Measurements from ENCODE around the gene CITED2. TPM values are rescaled to one million over a fixed set of nuclear protein-coding genes. Genes with fewer than 3 reads are reported as not detected.
"Not testable (repeated sequence)": the region's sequence is repeated elsewhere in the genome, so short reads cannot be mapped to it uniquely, and the experiment has no call there.

The CITED2 gene
- total RNA-seq, 2 experiments from 2014 or later: 36.2 to 38.7 TPM

DNA sequence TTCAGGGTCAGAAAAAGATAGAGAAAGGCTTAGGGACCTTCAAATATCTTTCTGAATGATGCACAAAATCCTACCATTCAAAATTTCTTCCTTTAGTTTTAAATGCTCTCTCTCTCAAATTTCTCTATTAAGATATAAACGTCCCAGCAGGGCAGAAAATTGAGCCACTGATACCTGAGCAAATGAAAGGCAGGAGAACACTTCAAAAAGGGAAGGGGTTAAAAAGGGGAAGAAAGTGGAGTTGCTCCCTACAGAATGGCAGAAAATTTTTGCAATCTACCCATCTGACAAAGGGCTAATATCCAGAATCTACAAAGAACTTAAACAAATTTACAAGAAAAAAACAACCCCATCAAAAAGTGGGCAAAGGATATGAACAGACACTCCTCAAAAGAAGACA lies 11.3 kb downstream of the CITED2 start:
- POLR2A ChIA-PET; H3K9me3 Mint-ChIP-seq (ENCODE audit: insufficient read depth); ATAC-seq; H3K27me3 Mint-ChIP-seq (ENCODE audit: low read depth); H3K4me3 Mint-ChIP-seq; DNase-seq; H3K36me3 Mint-ChIP-seq (ENCODE audit: low read depth): not testable (repeated sequence)
- CTCF ChIA-PET: interaction anchor here (1.3 to 4.3 kb wide), 2 partner anchors 72 to 144 kb away, joined by 3 to 50 read pairs; no protein-coding TSS in a partner anchor
- peaks cover 39% of the 10 kb centered on the region for H3K4me1 Mint-ChIP-seq (ENCODE audit: low read depth)
- H3K27ac Mint-ChIP-seq: peak overlapping the region; percentile 37

DNA sequence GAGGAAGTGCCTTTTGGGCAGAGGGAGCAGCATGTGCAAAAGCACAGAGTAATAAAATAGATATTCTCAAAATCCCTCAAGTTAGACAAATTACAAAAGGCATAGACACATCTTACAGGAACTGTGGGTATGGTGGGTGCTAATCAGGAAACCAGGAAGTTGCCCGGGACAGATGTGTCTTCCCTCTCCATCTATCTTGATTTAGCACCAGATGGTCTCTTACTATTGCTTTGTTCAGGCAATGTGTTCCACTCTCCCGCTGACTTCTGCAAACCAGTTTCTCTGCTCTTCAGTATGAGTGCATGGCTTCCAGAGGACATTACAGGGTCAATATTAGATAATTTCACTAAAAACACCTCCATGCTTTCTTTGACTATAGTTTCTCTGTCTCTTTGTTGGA lies 13.2 kb downstream of the CITED2 start:
- ChIA-PET CTCF (interaction anchor here (1.0 to 4.3 kb wide), 8 partner anchors 9 to 545 kb away, joined by 3 to 50 read pairs (median 5); partner anchors contain the start of gene CITED2), POLR2A (interaction anchor here (1.0 kb wide), 1 partner anchor 235 kb away, joined by 3 read pairs; no protein-coding TSS in a partner anchor)
- no peak overlapping the region for H3K4me3 Mint-ChIP-seq
- H3K27me3 Mint-ChIP-seq (ENCODE audit: low read depth): no peaks in the 10 kb centered on the region
- no peaks in the 10 kb centered on the region for H3K9me3 Mint-ChIP-seq (ENCODE audit: insufficient read depth)
- H3K27ac Mint-ChIP-seq: no peak overlapping the region
- DNase-seq (no peak), ATAC-seq (no peak)
- H3K36me3 Mint-ChIP-seq (ENCODE audit: low read depth): no peaks in the 10 kb centered on the region
- peaks cover 24% of the 10 kb centered on the region for H3K4me1 Mint-ChIP-seq (ENCODE audit: low read depth)

DNA sequence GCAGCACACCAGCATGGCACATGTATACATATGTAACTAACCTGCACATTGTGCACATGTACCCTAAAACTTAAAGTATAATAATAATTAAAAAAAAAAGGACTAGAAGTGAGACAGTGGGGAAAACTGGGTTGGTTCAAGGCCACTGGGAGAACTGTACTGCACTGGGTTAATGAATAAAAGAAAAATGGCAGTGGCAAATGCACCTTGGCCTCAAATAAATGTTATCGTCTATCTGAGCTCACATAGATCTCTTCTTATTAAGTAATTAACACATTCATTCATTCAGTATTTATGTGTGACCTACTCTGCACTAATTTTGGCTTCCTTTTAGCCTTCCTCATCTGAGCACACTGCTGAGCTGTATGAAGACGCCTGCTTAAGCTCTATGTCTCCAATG lies 17.5 kb downstream of the CITED2 start:
- CTCF ChIA-PET: interaction anchor here (1.0 to 1.3 kb wide), 3 partner anchors 13 to 138 kb away, joined by 3 to 7 read pairs (median 4); no protein-coding TSS in a partner anchor
- ATAC-seq: no peak
- DNase-seq: no peak
- H3K36me3 Mint-ChIP-seq (ENCODE audit: low read depth): no peaks in the 10 kb centered on the region
- no peaks in the 10 kb centered on the region for H3K27me3 Mint-ChIP-seq (ENCODE audit: low read depth)
- peaks cover 9% of the 10 kb centered on the region for H3K4me1 Mint-ChIP-seq (ENCODE audit: low read depth)
- no peak overlapping the region for H3K27ac Mint-ChIP-seq
- no peaks in the 10 kb centered on the region for H3K9me3 Mint-ChIP-seq (ENCODE audit: insufficient read depth)
- no peak overlapping the region for H3K4me3 Mint-ChIP-seq
- POLR2A ChIA-PET: no interaction called here

DNA sequence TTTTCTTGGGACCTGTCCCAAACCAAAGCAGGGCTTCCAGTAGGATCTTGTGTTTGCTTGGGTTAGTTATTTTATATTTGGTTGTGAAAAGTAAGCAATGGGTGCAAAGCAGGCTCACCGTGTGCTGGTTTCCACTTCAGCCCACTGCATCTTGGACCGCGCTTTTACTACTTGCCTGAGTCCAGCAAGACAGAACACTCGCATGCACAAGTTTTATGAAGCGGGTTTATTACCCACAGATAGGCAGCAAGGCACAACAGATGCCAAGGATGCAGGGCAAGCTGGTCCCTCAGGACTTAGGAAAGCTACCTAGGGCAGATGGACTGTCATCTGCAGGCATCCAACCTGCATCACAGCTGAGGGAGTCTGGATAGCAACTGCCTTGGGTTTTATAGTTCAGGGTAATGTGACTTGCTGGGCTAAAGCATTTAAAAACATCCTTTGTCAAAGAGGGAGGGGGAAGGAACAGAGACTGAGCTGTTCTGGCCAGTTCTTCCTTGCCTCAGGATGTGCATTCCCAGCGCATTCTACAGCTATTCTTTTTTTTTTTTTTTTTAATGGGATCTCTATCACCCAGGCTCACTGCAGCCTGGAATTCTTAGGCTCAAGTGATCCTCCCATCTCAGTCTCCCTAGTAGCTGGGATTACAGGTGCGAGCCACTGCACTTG lies 18.5 kb downstream of the CITED2 start:
- H3K27me3 Mint-ChIP-seq (ENCODE audit: low read depth): no peaks in the 10 kb centered on the region
- no peak overlapping the region for H3K4me3 Mint-ChIP-seq
- ChIA-PET CTCF (interaction anchor here (0.7 to 1.6 kb wide), 3 partner anchors 100 to 136 kb away, joined by 3 to 7 read pairs (median 3); no protein-coding TSS in a partner anchor), POLR2A (no interaction called here)
- H3K9me3 Mint-ChIP-seq (ENCODE audit: insufficient read depth): no peaks in the 10 kb centered on the region
- no peak overlapping the region for H3K27ac Mint-ChIP-seq
- DNase-seq (no peak), ATAC-seq (no peak)
- H3K4me1 Mint-ChIP-seq (ENCODE audit: low read depth): peaks cover under 1% of the 10 kb centered on the region
- no peaks in the 10 kb centered on the region for H3K36me3 Mint-ChIP-seq (ENCODE audit: low read depth)

DNA sequence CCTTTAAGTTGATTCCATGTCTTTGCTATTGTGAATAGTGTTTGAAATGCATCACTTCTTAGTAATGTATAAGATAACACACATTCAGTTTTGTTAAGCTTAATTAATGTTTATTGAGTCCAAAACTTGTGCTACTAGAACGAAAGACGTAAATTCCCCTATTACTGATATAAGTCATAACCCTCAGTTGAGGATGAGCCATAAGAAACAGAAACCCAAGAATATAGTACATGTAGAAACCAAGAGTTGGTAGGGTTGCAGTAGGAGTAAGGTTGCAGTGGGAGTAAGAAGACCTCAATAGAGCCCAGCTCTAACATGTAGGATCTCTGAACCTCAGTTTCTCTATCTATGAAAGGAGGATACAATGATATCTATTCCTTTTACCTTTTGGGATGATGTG lies 19.3 kb downstream of the CITED2 start:
- Mint-ChIP-seq H3K4me3 (no peak overlapping the region), H3K36me3 (ENCODE audit: low read depth) (no peaks in the 10 kb centered on the region), H3K9me3 (ENCODE audit: insufficient read depth) (no peaks in the 10 kb centered on the region), H3K27ac (no peak overlapping the region), H3K27me3 (ENCODE audit: low read depth) (no peaks in the 10 kb centered on the region), H3K4me1 (ENCODE audit: low read depth) (no peaks in the 10 kb centered on the region)
- DNase-seq: no peak
- CTCF ChIA-PET: interaction anchor here (0.7 to 1.6 kb wide), 4 partner anchors 9 to 136 kb away, joined by 3 to 7 read pairs (median 4); no protein-coding TSS in a partner anchor
- no peak for ATAC-seq
- POLR2A ChIA-PET: no interaction called here

DNA sequence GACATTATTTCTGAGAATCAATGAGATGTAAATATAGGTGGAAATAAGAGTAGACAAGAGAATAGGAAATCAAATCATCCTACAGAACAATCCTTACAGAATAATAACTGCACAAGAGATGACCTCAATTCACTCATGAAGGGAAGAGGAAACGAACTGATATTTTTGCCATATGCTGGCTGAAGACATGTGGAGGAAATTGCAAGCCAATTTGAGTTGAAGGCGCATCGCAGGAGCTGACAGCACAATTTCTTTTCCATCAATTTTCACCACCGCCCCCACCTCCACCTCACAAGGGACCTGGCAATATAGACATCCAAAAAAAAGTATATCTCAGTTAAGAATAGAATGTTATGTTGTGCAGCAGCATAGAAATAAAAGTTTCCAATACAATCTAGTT lies 20.3 kb downstream of the CITED2 start:
- Mint-ChIP-seq H3K27me3 (ENCODE audit: low read depth) (no peaks in the 10 kb centered on the region), H3K4me3 (no peak overlapping the region), H3K4me1 (ENCODE audit: low read depth) (no peaks in the 10 kb centered on the region), H3K27ac (no peak overlapping the region), H3K36me3 (ENCODE audit: low read depth) (no peaks in the 10 kb centered on the region), H3K9me3 (ENCODE audit: insufficient read depth) (no peaks in the 10 kb centered on the region)
- POLR2A ChIA-PET: no interaction called here
- DNase-seq: no peak
- CTCF ChIA-PET: interaction anchor here (1.0 to 1.6 kb wide), 3 partner anchors 10 to 135 kb away, joined by 4 to 7 read pairs (median 4); no protein-coding TSS in a partner anchor
- ATAC-seq: no peak

DNA sequence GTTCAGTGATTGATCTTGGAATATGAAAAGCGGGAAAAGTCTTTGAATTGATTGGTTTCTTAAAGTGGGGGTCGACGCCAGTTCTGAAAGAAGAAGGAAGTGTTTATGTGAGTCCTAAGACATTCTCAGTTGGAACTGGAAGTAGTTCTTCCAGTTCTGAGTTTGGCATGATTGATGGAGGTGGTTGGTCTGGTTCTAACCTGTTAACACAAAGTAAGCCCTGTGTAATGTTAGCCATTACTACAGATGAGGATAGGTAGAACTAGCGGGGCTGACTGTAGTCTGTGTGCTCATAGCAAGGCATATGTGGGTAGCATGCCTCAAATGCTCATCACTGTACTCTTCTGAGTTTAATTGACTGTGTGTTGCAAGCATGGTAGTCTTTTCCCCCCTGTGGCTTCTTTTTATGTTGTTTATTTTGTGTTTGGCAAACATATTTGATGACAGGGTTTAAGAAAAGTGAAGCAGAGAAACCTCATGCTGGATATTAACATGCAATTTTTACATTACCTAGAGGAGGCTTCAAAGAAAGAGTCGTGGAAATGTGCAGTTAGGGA lies 24.9 kb downstream of the CITED2 start:
- Mint-ChIP-seq H3K9me3 (ENCODE audit: insufficient read depth) (no peaks in the 10 kb centered on the region), H3K27ac (no peak overlapping the region), H3K36me3 (ENCODE audit: low read depth) (no peaks in the 10 kb centered on the region), H3K27me3 (ENCODE audit: low read depth) (no peaks in the 10 kb centered on the region), H3K4me1 (ENCODE audit: low read depth) (no peaks in the 10 kb centered on the region), H3K4me3 (no peak overlapping the region)
- CTCF ChIA-PET: interaction anchor here (2.0 kb wide), 1 partner anchor 131 kb away, joined by 8 read pairs; no protein-coding TSS in a partner anchor
- ATAC-seq (no peak), DNase-seq (no peak)
- POLR2A ChIA-PET: no interaction called here

DNA sequence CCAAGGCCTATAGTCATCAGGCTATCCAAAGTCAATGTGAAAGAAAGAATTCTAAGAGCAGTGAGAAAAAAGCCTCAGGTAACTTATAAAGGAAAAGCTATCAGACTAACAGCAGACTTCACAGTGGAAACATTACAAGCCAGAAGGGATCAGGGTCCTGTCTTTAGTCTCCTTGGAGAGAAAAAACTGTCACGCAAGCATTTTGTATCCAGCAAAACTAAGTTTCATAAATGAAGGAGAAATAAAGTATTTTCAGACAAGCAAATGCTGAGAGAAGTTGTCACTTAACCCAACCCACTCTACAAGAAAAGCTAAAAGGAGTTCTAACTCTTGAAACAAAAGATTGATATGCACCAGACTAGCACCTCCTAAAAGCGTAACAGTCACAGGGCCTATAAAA lies 28.1 kb downstream of the CITED2 start:
- no peaks in the 10 kb centered on the region for H3K27me3 Mint-ChIP-seq (ENCODE audit: low read depth)
- peaks cover 17% of the 10 kb centered on the region for H3K4me1 Mint-ChIP-seq (ENCODE audit: low read depth)
- no peaks in the 10 kb centered on the region for H3K9me3 Mint-ChIP-seq (ENCODE audit: insufficient read depth)
- no peak for ATAC-seq
- CTCF ChIA-PET: interaction anchor here (1.1 to 2.2 kb wide), 3 partner anchors 18 to 71 kb away, joined by 3 to 9 read pairs (median 3); partner anchors contain the start of gene TXLNB
- H3K4me3 Mint-ChIP-seq: no peak overlapping the region
- POLR2A ChIA-PET: no interaction called here
- no peak overlapping the region for H3K27ac Mint-ChIP-seq
- DNase-seq: no peak
- H3K36me3 Mint-ChIP-seq (ENCODE audit: low read depth): no peaks in the 10 kb centered on the region

DNA sequence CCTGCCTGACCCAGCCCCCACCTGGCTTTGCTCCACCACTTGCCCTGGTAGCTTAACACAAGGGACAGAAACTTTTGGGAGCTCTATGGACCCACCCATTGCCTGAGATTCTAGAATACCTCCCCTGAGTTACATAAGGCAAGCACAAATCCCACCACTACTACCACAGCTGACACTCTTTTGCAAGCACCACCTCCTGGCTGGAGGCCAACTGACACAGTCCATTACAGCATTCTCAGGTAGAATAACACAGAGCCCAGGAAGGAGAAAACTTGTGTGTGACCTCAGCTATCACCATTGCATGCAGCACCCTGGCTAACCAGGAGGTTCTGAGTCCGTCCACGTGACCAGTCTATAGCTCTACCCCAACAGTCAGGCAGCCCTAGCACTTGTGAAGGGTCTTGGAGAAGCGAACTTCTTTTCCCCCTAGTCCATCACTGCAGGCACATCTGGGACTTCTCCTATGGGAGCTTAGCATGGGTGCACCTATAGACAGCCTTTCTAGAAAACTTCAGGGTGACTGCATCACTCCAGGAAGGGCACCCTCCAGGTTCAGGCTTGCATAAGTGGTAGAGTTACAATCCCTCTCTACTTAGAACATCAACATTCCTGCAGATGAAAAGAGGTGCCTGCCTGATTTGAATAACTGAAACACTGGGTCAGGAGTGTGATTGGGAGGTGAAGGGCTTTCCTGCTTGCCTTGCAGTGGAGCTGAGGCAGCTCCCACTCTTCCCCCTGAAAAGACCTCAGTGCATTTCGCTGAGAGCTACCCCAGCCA lies 30.1 kb downstream of the CITED2 start:
- DNase-seq (no peak), ATAC-seq (no peak)
- no peak overlapping the region for H3K4me3 Mint-ChIP-seq
- CTCF ChIA-PET: interaction anchor here (1.0 to 1.2 kb wide), 3 partner anchors 13 to 125 kb away, joined by 3 to 4 read pairs (median 3); no protein-coding TSS in a partner anchor
- H3K27ac Mint-ChIP-seq: no peak overlapping the region
- peaks cover 17% of the 10 kb centered on the region for H3K4me1 Mint-ChIP-seq (ENCODE audit: low read depth)
- no peaks in the 10 kb centered on the region for H3K27me3 Mint-ChIP-seq (ENCODE audit: low read depth)
- H3K9me3 Mint-ChIP-seq (ENCODE audit: insufficient read depth): no peaks in the 10 kb centered on the region
- POLR2A ChIA-PET: interaction anchor here (0.8 kb wide), 1 partner anchor 20 kb away, joined by 3 read pairs; no protein-coding TSS in a partner anchor
- H3K36me3 Mint-ChIP-seq (ENCODE audit: low read depth): no peaks in the 10 kb centered on the region

DNA sequence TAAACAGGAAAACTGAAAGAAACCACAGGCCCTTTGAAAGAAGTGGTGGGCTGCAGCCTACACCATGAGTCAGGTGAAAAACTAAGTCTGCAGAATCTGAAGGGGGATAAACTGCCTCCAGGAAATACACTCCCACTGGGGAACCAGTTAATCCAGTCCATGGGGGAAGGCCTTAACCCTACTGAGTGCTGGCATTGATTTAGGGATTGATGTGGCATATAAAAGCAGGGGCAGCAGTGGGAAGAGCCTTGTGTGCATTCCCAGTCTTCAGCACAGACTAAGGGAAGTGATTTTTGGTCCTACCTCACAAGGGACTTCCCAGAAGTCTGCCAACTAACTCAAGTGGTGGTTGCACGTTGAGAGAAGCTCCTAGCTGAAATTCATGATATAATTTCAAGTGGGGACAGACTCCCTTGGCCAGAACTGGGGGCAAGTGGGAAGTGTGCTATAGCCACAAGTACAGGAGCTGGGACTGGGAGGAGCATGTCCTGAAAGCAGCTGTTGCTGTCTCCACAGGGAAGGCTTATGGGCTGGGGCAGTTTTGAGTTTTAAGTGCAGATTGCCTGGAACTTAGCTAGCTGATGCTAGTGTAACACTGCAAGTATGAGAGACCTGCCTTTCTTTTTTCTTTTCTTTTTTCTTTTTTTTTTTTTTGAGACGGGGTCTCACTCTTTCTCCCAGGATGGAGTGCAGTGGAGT lies 31.2 kb downstream of the CITED2 start:
- ATAC-seq (no peak), DNase-seq (no peak)
- ChIA-PET CTCF (interaction anchor here (1.0 to 1.2 kb wide), 2 partner anchors 14 to 124 kb away, joined by 3 read pairs; no protein-coding TSS in a partner anchor), POLR2A (no interaction called here)
- H3K27me3 Mint-ChIP-seq (ENCODE audit: low read depth): no peaks in the 10 kb centered on the region
- H3K36me3 Mint-ChIP-seq (ENCODE audit: low read depth): no peaks in the 10 kb centered on the region
- no peak overlapping the region for H3K4me3 Mint-ChIP-seq
- peak overlapping the region; percentile 62 for H3K27ac Mint-ChIP-seq
- H3K4me1 Mint-ChIP-seq (ENCODE audit: low read depth): peaks cover 17% of the 10 kb centered on the region
- H3K9me3 Mint-ChIP-seq (ENCODE audit: insufficient read depth): no peaks in the 10 kb centered on the region

DNA sequence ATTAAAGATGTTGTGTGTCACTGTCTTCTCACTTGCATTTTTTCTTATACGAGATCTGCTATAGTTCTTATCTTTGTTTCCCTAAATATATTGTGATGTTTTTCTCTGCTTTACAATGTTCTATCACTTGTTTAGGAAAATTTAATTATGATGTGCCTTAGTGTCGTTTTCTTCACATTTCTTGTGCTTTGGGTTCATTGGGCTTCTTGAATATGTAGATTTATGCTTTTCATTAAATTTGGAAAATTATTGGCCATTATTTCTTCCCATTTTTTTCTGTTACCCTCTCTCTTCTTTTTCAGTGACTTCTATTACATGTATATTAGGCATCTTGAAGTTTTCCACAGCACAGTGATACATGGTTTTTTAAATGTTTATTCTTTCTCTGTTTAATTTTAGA lies 33.4 kb downstream of the CITED2 start:
- Mint-ChIP-seq H3K4me1 (ENCODE audit: low read depth) (peaks cover 17% of the 10 kb centered on the region), H3K9me3 (ENCODE audit: insufficient read depth) (no peaks in the 10 kb centered on the region), H3K36me3 (ENCODE audit: low read depth) (no peaks in the 10 kb centered on the region), H3K4me3 (no peak overlapping the region), H3K27me3 (ENCODE audit: low read depth) (no peaks in the 10 kb centered on the region), H3K27ac (no peak overlapping the region)
- CTCF ChIA-PET: no interaction called here
- ATAC-seq (no peak), DNase-seq (no peak)
- POLR2A ChIA-PET: no interaction called here
